GM19351 (cell line): Measurements from ENCODE around the gene DEGS2.

Experiments
- ATAC-seq: cut with Tn5 transposase; IDR thresholded peaks from one replicate; pipeline ENCODE4 v1.9.1; 2021; ENCODE audit warnings: mild to moderate bottlenecking, moderate library complexity; ENCODE audit not compliant: unreplicated experiment

Gene DEGS2

GRCh38 chr14:100098171-100098570 lies 61.3 kb downstream of the DEGS2 start:
- ATAC-seq = no peak

- no peak for ATAC-seq
Measured at GRCh38 chr14:100096656-100097055, 62.8 kb downstream of the DEGS2 start.
